AG09319 (cell line): ENCODE results near the gene UVRAG.

ENCODE experiments used
- DNase-seq: peaks from one replicate; pipeline ENCODE4 v3.0.0-alpha.2; 2010; ENCODE audit warnings: low read depth; ENCODE audit errors: extremely low read depth
- CTCF ChIP-seq: IDR thresholded peaks from 2 replicates; pipeline ENCODE4 v1.5.1; 2011; ENCODE audit warnings: low read depth, mild to moderate bottlenecking, inconsistent platforms, low read length, moderate library complexity

The UVRAG gene

GRCh38 chr11:75856912-75857311 is 41.9 kb downstream of the UVRAG start:
- DNase-seq, result no peak
- no peak for TF ChIP-seq CTCF

GRCh38 chr11:75858042-75858441 is 43.0 kb downstream of the UVRAG start:
- no peak for TF ChIP-seq CTCF
- DNase-seq, result no peak

- no peak for DNase-seq
- TF ChIP-seq CTCF, result no peak
Measured at GRCh38 chr11:75858613-75859012, 43.6 kb downstream of the UVRAG start.

- DNase-seq, result no peak
- no peak for TF ChIP-seq CTCF
Measured at GRCh38 chr11:75859614-75860013, 44.6 kb downstream of the UVRAG start.

DNA sequence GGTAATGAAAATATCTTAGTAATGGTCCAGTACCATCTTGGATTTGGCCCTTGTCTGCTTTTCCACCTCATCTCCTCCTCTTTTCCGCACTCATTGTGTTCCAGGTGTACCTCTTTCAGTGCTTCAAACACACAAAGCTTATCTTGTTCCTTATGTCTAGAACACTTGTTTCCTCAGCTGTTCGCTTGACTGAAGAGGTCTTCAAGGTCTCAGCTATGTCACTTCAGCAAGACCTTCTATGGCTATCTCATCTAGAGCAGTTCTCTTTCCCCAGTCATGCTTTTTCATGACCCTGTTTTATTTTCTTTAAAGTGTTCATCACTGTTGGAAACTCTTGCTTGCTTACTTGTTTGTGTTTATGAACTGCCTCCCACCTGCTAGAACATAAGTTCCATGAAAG is 47.4 kb downstream of the UVRAG start:
- DNase-seq, result no peak
- TF ChIP-seq CTCF, result no peak

DNA sequence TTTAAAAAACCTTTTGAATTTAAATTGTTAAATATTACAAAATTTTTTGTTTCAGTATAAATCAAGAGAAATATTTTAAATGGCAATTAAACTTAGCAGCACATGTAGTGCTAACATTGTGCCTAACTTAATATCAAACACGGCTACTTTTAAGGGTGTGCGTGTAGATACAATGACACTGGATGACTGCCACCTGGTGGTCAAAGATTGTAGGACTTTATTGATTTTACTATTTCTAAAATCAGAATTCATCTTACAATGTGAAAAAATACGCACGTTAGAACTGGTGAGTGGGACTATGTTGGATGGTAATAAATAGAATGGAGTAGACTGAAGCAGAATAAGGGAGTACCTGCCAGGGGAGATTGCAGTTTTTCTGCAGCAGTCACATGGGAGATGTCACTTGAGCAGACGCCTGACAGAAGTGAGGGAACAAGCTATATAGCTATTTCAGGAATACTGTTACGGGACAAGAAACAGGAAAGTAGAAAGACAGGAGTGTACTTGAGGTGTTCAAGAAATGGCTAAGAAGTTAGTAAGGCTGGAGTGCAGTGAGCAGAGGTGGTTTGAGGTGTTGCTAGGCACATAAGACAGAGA is 52.9 kb downstream of the UVRAG start:
- no peak for DNase-seq
- TF ChIP-seq CTCF, result peak; percentile 53

- TF ChIP-seq CTCF, result no peak
- DNase-seq, result no peak
Measured at GRCh38 chr11:75868990-75869389, 54.0 kb downstream of the UVRAG start.
